GM18868 (cell line): ENCODE data around the gene DCST1.
A peak's percentile ranks its signal among the peaks of the same experiment; 100 is the strongest.

Experiments
- ATAC-seq: cut with Tn5 transposase; IDR thresholded peaks from one replicate; pipeline ENCODE4 v1.9.1; 2021; ENCODE audit warnings: mild to moderate bottlenecking, moderate library complexity; ENCODE audit not compliant: unreplicated experiment

Gene DCST1

GRCh38 chr1:155050560-155051341, 17.1 kb downstream of the DCST1 start, which contains the start of gene ADAM15:
Gene ADAM15, plus strand, starts transcription at chr1:155051316. Its CDS starts 71 bp downstream, at chr1:155051387.
- ATAC-seq: peak; percentile 64

GRCh38 chr1:155051342-155051776, 17.7 kb downstream of the DCST1 start:
- no peak for ATAC-seq

GRCh38 chr1:155051777-155052398, 18.3 kb downstream of the DCST1 start:
- ATAC-seq: no peak

GRCh38 chr1:155052439-155053395, 19.1 kb downstream of the DCST1 start:
- no peak for ATAC-seq

- no peak for ATAC-seq
Observed at GRCh38 chr1:155053531-155054105, 20.0 kb downstream of the DCST1 start.

GRCh38 chr1:155057104-155057503, 23.5 kb downstream of the DCST1 start:
- no peak for ATAC-seq

- ATAC-seq: no peak
Observed at GRCh38 chr1:155057788-155058211, 24.2 kb downstream of the DCST1 start.

GRCh38 chr1:155060736-155061135, 27.1 kb downstream of the DCST1 start:
- no peak for ATAC-seq

- no peak for ATAC-seq
Observed at GRCh38 chr1:155061381-155062150, 27.9 kb downstream of the DCST1 start.

GRCh38 chr1:155062151-155062686, 28.6 kb downstream of the DCST1 start:
- ATAC-seq: no peak

- peak; percentile 35 for ATAC-seq
Observed at GRCh38 chr1:155062702-155063411, 29.2 kb downstream of the DCST1 start.

GRCh38 chr1:155063550-155064110, 30.0 kb downstream of the DCST1 start, which contains the start of gene EFNA4:
Gene EFNA4, plus strand, starts transcription at chr1:155063740. Its CDS starts 84 bp downstream, at chr1:155063824.
- ATAC-seq: peak; percentile 73

- no peak for ATAC-seq
Observed at GRCh38 chr1:155064111-155064831, 30.6 kb downstream of the DCST1 start.

- no peak for ATAC-seq
Observed at GRCh38 chr1:155064832-155065429, 31.3 kb downstream of the DCST1 start.

GRCh38 chr1:155066777-155067176, 33.2 kb downstream of the DCST1 start:
- ATAC-seq: no peak

GRCh38 chr1:155068599-155068998, 35.0 kb downstream of the DCST1 start:
- no peak for ATAC-seq

- no peak for ATAC-seq
Observed at GRCh38 chr1:155069551-155070157, 36.0 kb downstream of the DCST1 start.
